Measurements from ENCODE around the gene HEG1. TPM values are rescaled to one million over a fixed set of nuclear protein-coding genes. Genes with fewer than 3 reads are reported as not detected.

The HEG1 gene
- total RNA-seq, 1 experiment from 2014 or later: 34.3 TPM

DNA sequence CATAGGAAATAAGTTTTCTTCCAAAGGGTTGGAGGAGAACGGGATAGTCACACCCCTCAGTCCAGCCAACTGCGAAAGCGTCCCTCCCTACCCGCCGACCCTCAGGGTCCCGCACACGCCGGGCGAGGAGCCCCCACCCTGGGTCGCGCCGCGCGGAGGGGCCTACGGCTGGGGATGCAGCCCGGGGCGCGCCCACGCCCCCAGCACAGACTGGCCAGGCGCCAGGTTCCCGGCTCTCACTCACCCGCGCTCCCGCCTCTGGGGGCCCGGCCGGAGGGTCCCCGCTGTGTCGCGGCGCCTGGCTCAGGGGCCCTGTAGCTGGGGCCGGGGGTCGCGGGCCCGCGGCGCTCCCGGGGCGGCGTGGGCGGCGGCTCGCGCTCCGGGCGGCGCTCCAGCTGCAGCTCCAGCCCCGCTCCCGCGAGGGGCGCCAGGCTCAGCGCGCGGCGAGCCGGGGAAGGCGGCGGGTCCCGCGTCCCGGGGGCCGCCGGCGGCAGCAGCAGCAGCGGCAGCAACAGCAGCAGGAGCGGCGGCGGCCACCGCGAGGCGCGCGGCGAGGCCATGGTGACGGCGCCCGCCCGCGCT is 375 bp downstream of the HEG1 start:
- CTCF ChIA-PET: no interaction called here
- Histone ChIP-seq H3K9me3 (ENCODE audit: low read depth, low read length, poor library complexity, severe bottlenecking) (no peaks in the 10 kb centered on the region), H3K27ac (ENCODE audit: low read depth, low read length, poor library complexity, severe bottlenecking) (peak overlapping the region; percentile 93), H3K36me3 (ENCODE audit: insufficient read depth, low read length, poor library complexity, severe bottlenecking) (no peaks in the 10 kb centered on the region), H3K4me3 (ENCODE audit: low read depth, low read length, poor library complexity, severe bottlenecking) (peak overlapping the region; percentile 61), H3K4me1 (ENCODE audit: insufficient read depth, low read length, poor library complexity, severe bottlenecking) (peaks cover 40% of the 10 kb centered on the region), H3K27me3 (replicated peaks; ENCODE audit: insufficient read depth, low read depth, low read length, poor library complexity) (no peaks in the 10 kb centered on the region)
- no TSS peak for BruUV-seq (replicated peaks)
- peak; percentile 46 for DNase-seq (ENCODE audit: low spot score)
- intact Hi-C loops (cut with micrococcal nuclease; ENCODE audit: unreplicated experiment): no loop called here
- POLR2A ChIA-PET (ENCODE audit: low non-redundant PET): no interaction called here
- TF ChIP-seq EZH2 (IDR thresholded peaks at IDR 0.05; ENCODE audit: borderline replicate concordance, low read depth, low read length, poor library complexity, severe bottlenecking): no peak
- TF ChIP-seq, protein P1, sequence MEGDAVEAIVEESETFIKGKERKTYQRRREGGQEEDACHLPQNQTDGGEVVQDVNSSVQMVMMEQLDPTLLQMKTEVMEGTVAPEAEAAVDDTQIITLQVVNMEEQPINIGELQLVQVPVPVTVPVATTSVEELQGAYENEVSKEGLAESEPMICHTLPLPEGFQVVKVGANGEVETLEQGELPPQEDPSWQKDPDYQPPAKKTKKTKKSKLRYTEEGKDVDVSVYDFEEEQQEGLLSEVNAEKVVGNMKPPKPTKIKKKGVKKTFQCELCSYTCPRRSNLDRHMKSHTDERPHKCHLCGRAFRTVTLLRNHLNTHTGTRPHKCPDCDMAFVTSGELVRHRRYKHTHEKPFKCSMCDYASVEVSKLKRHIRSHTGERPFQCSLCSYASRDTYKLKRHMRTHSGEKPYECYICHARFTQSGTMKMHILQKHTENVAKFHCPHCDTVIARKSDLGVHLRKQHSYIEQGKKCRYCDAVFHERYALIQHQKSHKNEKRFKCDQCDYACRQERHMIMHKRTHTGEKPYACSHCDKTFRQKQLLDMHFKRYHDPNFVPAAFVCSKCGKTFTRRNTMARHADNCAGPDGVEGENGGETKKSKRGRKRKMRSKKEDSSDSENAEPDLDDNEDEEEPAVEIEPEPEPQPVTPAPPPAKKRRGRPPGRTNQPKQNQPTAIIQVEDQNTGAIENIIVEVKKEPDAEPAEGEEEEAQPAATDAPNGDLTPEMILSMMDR (conservative IDR thresholded peaks at IDR 0.05; ENCODE audit: low read depth, low read length): 0 out of 2 replicates have a peak, but pooled peaks have one; percentile 3

DNA sequence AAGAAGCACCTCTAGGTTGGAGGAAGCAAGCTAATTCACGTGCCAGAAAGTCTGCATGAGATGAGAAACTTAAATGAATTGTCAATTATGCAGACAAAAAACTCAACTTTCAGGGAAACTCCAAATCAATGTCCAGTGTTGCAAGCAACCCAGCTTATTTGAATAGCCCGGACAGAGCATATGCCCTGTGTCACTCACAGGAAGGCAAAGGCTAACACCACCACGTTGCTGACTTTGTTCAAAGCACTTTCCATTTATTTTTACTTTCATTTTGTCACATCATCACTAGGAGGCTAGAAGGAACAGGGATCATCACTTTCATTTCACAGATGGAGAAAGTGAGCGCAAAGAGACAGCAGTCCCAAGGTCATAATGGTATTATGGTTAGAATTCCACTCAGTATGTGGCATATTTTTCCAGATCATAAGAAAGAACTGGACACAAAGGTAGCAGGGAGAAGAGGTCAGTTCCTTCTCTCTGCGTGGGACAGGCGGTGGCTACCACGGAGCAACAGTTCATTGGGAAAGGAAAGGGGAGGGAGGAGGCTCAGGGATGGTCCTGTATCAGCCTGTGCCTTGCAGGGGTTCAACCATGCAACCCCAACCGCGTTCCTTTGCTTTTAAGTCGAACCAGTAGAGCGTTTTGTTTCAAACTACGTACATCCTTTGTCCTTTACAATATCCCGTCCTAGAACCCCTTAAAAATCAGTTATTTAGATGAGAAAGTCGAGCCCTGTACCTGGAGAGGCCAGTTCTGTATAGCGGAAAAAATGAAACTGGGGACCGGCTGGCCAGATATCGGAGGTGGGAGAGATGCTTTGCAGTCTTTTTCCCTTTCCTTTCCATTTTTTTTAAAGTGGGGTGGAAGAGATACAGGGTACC is 1.1 kb downstream of the HEG1 start:
- H3K27ac ChIP-seq (ENCODE audit: low read depth, low read length, poor library complexity, severe bottlenecking): peak overlapping the region; percentile 93
- H3K27me3 ChIP-seq (replicated peaks; ENCODE audit: insufficient read depth, low read depth, low read length, poor library complexity): no peaks in the 10 kb centered on the region
- intact Hi-C loops (cut with micrococcal nuclease; ENCODE audit: unreplicated experiment): no loop called here
- ChIA-PET CTCF (no interaction called here), POLR2A (ENCODE audit: low non-redundant PET) (no interaction called here)
- DNase-seq (ENCODE audit: low spot score): peak; percentile 63
- TF ChIP-seq, protein P1 (conservative IDR thresholded peaks at IDR 0.05; ENCODE audit: low read depth, low read length): 0 out of 2 replicates have a peak, but pooled peaks have one; percentile 14
- TF ChIP-seq EZH2 (IDR thresholded peaks at IDR 0.05; ENCODE audit: borderline replicate concordance, low read depth, low read length, poor library complexity, severe bottlenecking): no peak
- peaks cover 41% of the 10 kb centered on the region for H3K4me1 ChIP-seq (ENCODE audit: insufficient read depth, low read length, poor library complexity, severe bottlenecking)
- no peaks in the 10 kb centered on the region for H3K36me3 ChIP-seq (ENCODE audit: insufficient read depth, low read length, poor library complexity, severe bottlenecking)
- H3K4me3 ChIP-seq (ENCODE audit: low read depth, low read length, poor library complexity, severe bottlenecking): peak overlapping the region; percentile 61
- H3K9me3 ChIP-seq (ENCODE audit: low read depth, low read length, poor library complexity, severe bottlenecking): no peaks in the 10 kb centered on the region
- BruUV-seq (replicated peaks): TSS peak; percentile 70

DNA sequence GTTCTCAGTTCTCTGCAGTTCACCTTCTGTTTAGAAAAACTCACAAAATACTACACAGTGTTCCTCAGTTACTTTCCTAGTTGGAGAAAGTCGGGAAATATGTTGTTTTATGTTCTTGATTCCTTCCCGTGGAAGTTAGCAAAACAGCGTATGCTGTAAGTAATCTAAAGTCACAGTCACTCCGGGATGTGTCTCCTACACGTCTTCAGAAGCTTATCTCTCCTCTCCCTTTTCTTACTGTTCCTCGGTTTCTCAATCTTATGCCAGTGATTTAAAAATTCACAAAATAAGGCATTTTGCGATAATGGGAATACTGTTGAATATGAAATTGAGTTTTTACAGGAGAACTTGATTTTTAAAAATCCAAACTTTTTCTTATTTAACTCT is 1.7 kb downstream of the HEG1 start:
- no peak for TF ChIP-seq EZH2 (IDR thresholded peaks at IDR 0.05; ENCODE audit: borderline replicate concordance, low read depth, low read length, poor library complexity, severe bottlenecking)
- TF ChIP-seq, protein P1 (conservative IDR thresholded peaks at IDR 0.05; ENCODE audit: low read depth, low read length): no peak
- peaks cover 41% of the 10 kb centered on the region for H3K4me1 ChIP-seq (ENCODE audit: insufficient read depth, low read length, poor library complexity, severe bottlenecking)
- DNase-seq (ENCODE audit: low spot score): no peak
- intact Hi-C loops (cut with micrococcal nuclease; ENCODE audit: unreplicated experiment): no loop called here
- no peaks in the 10 kb centered on the region for H3K36me3 ChIP-seq (ENCODE audit: insufficient read depth, low read length, poor library complexity, severe bottlenecking)
- H3K9me3 ChIP-seq (ENCODE audit: low read depth, low read length, poor library complexity, severe bottlenecking): no peaks in the 10 kb centered on the region
- peak overlapping the region; percentile 93 for H3K27ac ChIP-seq (ENCODE audit: low read depth, low read length, poor library complexity, severe bottlenecking)
- CTCF ChIA-PET: no interaction called here
- peak overlapping the region; percentile 61 for H3K4me3 ChIP-seq (ENCODE audit: low read depth, low read length, poor library complexity, severe bottlenecking)
- BruUV-seq (replicated peaks): no TSS peak
- POLR2A ChIA-PET (ENCODE audit: low non-redundant PET): no interaction called here
- H3K27me3 ChIP-seq (replicated peaks; ENCODE audit: insufficient read depth, low read depth, low read length, poor library complexity): no peaks in the 10 kb centered on the region

Measured in A673 (cell line).